Fibroblast of upper back skin (primary cell): Measurements from ENCODE around the gene PTPRF.
A peak's percentile ranks its signal among the peaks of the same experiment; 100 is the strongest.
"Not testable (repeated sequence)": the region's sequence is repeated elsewhere in the genome, so short reads cannot be mapped to it uniquely, and the experiment has no call there.

Source experiments
- DNase-seq: peaks from one replicate; pipeline ENCODE4 v3.0.0-alpha.2; 2013

Gene PTPRF

DNA sequence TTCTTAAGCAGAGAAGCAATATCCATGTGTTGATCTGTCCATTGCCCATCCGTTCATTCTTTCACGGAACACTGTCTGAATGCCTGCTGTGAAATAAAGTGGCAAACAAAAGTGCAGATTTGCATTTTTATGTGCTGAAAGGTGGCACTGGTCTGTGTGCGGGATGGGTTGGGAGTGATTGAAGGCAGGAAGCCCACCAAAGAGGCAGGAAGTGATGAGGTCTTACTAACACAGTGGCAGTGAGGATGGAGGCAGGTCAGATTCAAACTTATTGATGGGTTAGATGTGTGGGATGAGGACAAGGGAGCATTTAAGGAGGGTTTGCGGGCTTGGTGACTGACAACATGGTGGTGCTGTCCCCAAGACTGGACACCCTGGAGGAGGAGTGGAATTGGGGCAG is 8.3 kb downstream of the PTPRF start:
- no peak for DNase-seq

DNA sequence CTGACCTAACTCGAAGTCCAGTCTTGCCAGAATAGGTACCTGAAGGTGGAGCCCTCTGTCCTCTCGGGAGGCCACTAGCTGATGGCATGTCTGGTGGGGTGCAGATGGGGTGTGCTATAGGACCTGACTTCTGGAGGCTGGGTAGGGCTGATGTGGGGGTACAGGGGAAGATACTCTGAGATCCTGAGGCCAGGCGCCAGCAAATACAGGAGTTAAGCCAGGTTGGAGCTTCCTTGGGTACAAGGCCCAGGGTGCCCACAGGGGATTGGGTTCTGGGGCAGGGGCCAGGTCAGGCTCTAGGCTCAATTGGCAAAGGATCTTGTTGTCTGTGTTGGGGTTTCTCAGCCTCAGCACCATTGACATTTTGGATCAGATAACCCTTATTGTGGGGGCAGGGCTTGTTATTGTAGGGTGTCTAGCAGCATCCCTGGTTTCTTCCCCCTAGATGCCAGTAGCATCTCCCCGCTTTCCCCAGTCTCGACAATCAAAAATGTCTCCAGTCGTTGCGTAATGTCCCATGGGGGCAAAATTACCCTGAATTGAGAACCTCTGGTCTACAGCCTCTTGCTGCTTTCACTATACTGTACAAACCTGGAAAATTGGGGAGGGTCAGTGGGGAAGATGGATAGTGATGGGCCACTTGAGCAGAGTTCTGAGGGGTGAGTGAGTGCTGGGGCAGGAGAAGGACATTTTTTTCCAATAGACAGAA is 9.2 kb downstream of the PTPRF start:
- DNase-seq = no peak

DNA sequence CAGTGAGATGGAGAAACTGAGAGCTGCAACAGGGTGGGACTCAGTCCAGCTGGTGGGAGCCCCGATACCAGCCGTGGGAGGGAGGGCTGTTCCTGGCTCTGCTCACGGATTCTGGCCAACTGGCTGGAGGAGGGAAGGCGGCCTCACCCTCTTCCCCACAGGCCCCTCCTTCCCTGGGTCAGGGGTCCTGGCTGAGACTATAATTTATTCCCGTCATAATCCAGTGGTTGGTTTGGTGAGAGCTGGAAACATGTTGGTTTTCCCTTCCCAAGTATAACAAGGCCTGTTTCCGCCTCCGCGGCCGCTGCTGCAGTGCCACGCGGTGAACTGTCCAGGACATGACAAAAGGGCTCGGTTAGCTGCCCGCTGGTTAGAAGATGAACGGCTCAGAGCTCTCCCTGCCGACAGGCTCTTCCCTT is 10.0 kb downstream of the PTPRF start:
- no peak for DNase-seq

DNA sequence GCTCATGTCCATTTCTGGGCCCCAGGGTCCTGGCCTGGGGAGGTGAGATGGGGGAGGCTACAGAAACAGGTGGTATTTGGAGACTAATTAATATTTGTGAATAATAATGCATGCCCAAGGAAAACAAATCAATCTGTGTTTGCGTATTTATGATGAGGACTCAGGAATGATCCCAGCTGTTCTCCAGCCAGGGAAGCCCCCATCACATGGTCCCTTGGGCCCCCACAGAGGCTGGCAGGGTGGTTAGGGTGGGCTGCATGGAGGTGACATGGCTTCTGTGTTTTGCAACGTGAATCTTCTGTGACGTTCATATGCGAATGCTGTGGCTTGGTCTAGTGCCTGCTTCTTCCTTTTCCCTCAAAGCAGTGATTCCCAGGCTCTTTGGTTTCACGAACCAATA is 10.5 kb downstream of the PTPRF start:
- no peak for DNase-seq

DNA sequence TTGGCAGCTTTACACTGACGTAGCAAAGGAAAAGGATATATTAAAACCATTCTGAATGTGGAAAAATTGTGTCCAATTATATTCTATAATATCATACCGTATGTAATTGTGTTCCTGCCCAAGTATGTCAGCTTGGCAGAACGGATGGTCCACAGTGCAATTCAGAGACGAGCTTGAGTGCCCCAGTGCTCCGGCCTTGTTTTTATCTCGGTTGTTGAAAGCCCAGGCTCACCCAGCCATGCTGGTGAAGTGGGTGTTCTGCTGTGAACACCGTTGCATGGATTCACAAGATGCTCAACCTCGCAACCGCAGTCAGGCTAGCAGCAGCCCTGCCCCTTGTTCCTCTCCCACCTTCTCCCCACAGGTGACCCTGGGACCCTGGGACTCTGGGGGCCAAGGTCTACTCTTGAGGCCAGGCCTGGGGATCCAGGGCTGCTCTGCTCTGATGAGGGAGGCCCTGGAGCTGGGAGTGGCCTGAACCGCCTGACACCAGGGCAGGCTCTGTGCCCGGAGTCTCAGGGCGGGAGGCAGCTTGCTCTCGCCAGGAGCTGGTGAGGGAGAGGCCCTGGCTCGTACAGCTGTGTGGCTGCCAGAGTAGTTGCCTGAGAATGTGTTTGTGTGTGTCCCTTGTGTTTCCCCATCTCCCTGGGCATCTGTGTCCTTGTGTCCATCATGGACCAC is 11.2 kb downstream of the PTPRF start:
- no peak for DNase-seq

DNA sequence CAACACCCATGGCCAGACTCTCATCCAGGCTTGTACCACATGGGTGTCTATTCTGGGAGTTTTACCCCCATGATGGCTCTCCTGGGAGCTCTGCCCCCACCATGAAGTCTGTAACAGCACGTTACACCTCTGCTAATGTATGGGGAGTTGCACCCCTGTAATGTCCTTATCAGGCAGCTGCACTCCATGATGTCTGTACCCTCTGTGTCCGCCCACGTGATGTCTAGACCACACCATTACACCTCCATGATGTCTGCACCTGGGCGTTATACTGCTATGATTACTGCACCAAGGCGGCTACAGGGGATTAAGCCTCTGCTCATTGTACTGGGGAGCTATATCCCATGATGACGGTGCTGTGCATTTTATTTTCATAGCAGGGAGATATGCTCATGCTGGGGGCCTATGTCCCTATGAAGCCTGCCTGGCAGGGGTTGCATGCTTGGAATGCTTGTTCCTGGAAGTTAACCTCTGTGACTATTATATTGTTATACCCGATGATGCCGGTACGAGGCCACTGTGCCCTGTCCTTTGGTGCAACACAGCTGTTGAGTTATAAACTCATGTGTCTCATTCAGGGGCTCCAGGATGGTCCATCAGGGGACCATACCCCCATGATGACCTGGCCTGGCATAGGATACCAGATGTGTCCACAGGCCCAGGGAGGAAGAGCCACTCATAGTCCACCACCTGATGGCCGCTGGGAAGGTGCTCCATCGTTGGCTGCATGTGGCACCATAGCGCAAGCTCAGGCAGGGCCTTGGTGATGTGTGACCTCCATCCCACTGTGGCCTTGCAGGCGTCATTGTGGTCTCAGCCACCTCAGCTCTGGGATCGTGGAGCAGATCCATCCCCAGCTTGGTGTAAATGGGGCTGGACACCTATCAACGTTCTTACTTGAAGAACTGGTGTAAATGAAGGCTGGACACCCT is 12.1 kb downstream of the PTPRF start:
- DNase-seq = no peak

DNA sequence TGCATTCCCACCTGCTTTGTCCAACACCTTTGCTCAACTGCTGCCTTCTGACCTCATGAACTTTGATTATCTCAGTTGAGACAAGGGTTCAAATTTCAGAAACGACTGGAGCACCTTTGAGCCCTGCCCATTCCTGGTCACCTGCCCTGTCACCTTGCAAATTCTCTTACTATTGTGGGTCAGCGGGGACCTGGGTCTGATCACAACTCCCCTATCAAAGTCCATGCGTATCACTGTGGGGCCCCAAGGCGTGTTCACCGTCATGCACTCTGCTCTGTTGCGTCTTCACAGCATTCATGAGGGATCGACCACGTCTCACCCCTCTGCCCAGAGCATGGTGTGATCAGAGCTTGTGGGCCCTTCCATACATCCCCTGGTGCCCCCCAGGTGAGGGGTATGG is 12.9 kb downstream of the PTPRF start:
- DNase-seq = no peak

DNA sequence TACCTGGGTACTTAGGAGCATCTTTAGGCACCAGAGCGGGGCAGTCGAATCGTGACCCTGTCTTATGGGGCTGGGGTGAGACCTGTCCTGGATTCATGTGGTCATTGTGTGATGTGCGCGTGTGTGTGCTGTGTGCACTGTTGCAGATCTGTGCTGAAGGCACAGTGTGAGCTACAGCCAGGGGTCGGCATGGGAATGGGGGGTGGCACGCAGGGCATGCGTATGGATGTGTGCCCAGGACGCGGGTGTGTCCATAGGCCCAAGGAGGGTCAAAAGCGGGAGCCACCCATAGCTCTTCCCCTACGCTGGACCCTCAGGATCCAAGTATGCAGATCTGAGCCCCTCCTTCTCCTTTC is 14.6 kb downstream of the PTPRF start:
- no peak for DNase-seq

DNA sequence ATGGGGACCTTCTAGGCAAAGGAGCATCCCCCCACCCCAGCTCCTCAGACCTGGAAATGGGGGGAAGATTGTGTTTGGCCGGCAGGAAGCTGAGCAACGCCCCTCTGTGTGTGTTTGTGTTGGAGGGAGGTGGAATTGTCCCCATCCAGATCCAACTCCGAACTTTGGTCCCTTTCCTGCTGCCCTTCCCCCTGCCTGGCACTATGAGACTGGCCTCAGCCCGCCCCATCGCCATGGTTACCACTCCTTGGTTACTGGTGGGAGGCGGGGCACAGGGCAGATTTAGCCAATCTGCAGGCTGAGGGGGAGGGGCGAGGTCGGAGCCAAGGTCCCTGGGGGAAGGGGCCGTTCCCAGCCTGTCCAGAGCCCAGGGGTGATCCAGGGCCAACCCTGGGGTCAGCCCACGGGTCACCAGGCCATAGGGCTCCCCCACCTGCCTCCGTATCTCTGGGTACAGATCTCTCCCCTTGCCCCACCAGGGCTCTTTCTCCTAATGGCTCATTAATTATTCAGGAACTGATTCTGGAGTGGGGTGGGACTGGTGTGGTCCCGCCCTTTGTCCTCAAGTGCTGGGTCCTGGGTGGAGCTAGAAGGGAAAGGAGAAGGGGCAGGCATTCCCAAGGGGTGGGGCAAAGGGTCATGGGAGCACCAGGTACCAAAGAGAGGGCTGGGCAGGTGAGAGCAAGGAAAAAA is 15.2 kb downstream of the PTPRF start:
- DNase-seq = no peak

DNA sequence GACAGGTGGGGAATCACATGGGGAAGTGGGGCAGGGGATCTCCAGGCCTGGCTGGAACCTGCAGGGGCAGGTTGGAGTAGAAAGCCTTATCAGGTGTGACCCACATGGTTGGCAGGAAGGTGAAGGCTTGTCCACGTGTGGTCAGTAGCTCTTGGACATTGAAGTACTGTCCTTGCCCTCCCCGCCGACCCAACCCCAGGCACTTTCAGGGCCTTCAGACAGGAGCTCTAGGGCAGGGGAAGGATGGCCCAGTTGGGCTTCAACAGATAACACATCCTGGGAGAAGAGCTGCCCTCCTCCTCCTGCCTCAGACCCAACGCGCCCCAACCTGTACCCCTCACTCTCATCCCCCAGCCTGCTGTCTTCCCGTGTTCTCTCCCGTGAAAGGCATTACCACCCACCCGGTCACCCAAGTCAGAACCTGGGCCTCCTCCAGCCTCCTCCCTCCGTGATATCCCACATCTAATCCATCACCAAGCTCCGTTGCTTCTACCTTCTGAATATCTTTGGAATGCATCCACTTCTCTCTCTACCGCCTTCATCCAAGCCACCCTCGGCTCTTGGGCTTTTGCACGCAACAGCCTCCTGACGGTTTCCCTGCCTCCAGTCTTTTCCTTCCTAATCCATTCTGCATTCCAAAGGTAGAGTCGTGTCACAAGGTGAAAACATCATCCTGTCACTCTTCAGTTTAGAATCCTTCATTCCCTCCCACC is 15.9 kb downstream of the PTPRF start:
- DNase-seq = no peak

DNA sequence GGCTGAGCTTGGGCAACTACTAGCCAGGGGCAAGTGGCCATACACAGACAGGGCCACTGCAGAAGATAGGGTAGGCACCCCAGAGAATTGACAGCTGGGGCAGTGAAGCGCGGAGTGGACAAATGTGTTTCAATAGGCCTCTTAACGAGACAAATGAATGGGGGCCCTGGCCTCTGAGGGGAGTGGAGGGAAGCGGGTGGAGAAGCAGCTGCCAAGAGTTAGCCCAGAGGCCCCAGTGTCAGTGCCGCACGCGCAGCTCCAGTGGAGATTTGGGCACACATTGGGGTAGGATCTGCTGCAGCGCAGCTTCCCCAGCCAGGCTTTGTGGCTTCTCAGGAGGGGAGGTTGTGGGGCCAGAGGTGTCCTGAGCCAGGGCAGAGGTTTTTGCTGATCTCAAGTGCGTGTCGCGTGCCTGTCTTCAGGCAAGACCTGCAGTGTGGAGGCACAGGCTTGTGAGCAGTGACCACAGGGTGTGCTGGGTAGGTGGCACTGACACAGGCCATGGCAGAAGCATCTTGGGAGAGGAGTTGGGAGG is 16.9 kb downstream of the PTPRF start:
- DNase-seq = no peak

DNA sequence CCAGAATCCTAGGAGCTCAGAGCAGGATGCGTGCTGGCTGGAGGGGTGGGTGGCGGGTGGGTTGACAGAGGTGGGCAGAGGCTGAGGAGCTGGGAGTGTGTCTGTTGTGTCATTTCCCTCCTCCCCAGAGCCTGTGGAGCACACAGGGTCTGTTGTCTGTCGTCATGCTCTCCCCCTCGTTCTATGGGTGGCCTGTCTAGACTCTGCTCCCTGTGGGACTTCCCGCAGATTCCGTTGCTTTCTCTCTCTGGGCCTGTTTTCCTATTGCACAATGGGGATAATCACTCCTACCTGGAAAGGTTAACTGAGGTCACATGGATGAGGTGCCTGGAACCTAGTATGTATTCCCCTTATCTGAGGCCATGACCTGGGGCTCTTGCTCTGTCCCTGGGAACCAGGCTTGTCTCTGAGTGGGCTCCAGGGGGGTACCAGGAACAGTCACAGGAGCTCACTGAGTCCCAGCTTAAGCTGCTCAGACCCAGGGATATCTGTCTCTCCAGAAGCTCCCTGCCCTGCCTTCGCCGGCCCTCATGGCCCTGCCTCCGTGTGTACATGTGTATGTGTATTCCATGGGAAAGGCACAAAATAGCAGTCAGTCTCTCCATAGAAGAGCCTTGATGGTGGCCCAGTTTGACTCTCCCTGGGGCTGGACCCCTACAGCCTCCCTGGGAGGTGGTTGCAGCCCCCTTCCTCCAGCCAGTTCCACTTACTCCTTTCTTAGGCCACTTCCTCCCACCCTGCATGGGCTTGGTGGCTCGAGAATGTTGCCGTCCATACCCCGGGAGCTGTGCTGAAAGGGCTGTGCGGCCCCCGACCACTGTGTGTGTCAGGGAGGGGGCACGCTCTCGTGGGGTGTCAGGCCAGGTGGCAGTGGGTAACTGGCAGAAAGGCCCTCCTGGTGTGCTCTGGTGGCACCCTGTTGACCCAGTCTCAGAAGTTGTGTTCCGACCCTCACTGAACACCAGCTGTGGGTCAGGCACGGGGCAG is 17.9 kb downstream of the PTPRF start:
- no peak for DNase-seq

DNA sequence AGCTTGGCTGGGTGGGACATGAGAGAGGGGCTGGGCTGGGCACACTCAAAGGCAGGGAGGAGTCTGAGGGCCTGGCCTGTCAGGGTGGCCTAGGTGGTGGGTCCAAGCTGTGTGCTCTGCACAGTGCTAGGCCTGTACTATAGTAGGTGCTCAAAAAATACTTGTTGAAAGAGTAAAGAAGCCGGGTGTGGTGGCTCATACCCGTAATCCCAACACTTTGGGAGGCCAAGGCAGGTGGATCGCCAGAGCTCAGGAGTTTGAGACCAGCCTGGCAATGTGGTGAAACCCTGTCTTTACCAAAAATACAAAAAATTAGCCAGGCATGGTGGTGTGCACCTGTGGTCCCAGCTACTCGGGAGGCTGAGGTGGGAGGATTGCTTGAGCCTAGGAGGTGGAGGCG is 18.7 kb downstream of the PTPRF start:
- not testable (repeated sequence) for DNase-seq

DNA sequence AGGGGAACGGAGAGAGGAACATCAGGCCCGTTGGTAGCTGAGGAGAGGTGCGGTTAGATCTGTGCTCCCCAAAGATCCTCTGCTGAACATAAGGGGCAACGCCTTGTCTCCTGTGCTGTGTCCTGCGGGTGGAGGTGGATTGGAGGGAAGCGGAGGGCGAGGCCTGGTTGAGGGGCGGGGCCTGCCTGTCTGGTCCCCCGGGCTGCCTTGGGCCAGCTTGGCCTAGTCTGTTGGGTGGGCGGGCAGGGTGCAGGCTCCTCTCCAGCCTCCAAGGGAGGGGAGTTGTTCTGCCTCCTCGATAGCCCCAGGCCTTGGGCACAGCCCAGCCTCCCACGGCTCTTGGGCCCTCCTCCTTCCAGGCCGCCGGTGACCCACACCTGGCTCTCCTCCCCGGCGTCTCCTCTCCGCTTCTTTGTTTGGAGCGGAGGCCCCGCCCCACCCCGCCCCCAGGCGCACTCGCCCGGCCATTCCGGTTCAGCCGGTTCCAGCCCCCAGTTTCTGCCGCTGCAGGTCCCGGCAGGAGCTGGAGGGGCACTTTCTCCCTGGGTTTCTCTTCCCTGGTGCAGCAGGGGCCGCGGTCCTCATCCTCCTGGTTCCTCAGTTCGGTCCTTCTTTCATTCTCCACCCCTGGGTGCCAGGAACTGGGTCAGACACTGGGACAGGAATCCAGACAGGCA is 19.4 kb downstream of the PTPRF start:
- DNase-seq = no peak

DNA sequence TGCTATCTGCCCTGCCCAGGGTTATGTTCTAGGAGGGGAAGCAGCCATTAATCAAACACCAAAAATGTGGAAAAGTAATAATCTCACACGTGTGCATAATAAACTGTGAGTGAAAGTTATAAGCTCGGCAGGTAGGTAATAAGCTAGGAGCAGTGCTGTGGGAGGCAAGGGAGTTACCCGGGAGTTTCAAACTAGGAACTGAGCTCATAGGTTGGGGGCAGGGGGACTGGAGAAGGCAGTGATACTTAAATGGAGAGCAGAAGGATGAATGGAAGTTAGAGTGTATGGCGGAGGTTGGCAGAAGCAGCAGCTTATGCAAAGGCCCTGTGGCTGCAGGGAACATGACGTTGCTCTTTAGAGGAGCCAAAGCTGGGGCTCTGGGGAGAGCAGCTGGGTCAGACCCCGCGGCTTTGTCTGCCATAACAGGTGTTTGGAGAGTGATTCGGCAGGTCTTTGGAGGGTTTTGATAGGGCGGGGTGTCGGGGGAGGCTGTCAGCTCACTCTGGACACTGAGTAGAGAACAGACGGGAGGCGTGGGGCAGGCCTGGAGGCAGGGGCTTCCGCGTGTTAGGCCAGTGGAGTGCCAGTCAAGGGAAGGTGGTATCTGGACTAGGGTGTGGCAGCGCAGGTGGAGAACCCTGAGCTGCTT is 20.0 kb downstream of the PTPRF start:
- no peak for DNase-seq

DNA sequence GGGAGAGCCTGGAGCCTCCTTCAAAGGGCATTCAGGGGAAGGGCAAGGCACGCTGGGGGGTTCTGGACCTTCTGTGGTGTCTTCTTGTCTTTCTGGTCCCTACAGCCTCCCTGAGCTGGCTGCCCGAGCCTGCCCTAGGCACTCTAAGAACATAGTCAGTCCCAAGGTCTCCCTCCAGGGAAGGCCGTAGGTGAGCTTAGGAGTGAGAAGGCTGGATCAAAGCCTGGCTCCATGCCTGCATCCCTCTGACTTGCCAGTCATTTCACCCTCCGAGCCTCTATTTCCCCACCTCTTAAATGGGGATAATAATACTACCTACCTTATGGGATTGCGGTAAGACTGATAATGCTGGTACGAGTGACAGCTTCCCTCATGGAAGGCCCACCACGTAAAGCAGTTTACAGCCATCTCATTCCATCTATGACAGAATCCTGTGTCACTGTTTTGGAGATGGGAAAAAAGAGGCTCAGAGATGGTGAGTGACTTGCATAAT is 20.8 kb downstream of the PTPRF start:
- no peak for DNase-seq

DNA sequence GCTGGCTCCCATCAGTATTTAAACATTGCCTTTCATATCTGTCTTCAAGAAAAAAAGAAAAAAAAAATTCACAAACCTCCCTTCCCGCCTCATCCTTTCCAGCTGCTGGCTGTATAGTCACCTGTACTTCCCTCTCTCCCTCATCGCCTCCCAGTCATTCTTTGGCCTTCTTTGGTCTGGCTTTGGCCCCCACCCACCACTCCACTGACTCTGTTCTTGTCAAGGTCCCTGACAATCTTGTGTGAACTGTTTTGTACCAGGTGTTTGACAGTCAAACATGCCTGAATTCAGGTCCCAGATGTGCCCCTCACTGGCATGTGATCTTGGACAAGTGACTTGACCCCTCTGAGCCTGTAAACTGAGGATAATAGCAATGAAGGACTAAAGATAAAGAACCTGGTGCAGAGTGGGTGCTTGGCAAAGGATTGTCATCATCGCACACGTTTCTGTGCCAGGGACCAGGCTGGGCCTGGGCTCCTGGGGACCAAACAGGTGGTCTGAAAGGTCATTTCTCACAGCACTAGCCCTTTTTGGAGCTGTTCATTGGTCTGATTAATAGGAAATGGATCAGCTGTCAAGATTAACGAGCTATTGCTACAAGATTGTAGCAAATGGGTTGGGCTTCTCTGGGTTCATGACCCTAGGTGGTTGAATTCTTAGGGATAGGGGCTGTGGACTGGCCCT is 21.5 kb downstream of the PTPRF start:
- no peak for DNase-seq

DNA sequence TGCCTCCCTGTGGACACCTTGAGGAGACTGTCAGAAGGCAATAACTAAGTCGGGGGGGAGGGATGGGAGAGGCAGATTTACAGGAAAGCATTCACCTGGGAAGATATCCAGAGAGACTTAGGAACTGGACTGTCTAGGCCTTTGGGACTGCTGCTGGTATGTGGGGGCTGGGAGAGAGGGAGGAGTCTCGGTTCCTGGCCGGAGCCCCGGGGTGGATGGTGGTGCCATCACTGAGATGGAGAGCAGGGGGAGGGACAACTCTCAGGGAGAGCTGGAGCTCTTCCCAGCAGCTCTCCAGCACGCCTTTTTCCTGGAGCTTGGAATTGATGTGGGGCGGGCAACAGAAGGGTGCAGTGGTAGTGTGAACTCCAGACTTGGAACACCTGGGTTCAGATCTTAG is 22.1 kb downstream of the PTPRF start:
- peak; percentile 68 for DNase-seq

DNA sequence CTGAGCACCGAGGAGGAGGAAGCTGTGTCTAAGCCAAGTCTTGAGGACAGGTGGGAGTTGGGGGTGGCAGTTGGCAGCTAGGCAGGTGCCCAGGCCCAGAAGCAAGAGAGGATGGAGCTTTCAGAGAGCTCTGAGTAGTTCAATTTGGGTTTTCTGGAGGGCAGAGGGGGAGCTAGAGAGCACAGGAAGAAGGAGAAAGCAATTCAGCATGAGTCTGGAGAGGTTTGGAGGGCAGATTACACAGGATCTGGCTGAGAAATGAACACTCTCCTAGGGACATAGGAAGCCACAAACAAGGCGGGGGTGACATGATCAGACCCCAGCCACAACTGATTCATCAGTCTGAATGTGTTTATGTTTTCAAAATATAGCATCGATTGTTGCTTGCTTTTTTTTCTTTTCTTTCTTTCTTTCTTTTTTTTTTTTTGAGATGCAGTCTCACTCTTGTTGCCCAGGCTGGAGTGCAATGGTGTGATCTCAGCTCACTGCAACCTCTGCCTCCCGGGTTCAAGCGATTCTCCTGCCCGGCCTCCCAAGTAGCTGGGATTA is 23.8 kb downstream of the PTPRF start:
- DNase-seq = peak; percentile 45
